GM23338 (cell line): ENCODE data around the gene MAP2K6. TPM values are rescaled to one million over a fixed set of nuclear protein-coding genes. Genes with fewer than 3 reads are reported as not detected.

Experiments
- ATAC-seq: fragments of 200-7000 bp; cut with Tn5 transposase; 3 replicates; pipeline ENCODE4 v1.9.1; 2020
- DNase-seq: peaks from one replicate; pipeline ENCODE4 v3.0.0-alpha.2; 2015; ENCODE audit warnings: low spot score
- H2AFZ ChIP-seq: fragments of 200-600 bp; sonication (generic); 2 replicates; pipeline ENCODE4 v1.8.0; 2016; ENCODE audit warnings: antibody characterized with exemption, mild to moderate bottlenecking, moderate library complexity
- H3F3A ChIP-seq: fragments of 200-600 bp; sonication (generic); replicated peaks from 2 replicates; pipeline ENCODE4 v1.8.0; 2017; ENCODE audit warnings: antibody characterized with exemption, mixed run types, low read depth
- H3K27ac ChIP-seq: fragments of 200-600 bp; sonication (generic); 2 replicates; pipeline ENCODE4 v1.6.1; 2016; ENCODE audit warnings: low read depth
- H3K27me3 ChIP-seq: fragments of 200-600 bp; sonication (generic); 2 replicates; pipeline ENCODE4 v1.8.0; 2016; ENCODE audit warnings: mild to moderate bottlenecking, mixed run types, moderate library complexity; ENCODE audit not compliant: insufficient read depth
- H3K36me3 ChIP-seq: fragments of 200-600 bp; sonication (generic); 2 replicates; pipeline ENCODE4 v1.8.0; 2016; ENCODE audit warnings: mild to moderate bottlenecking; ENCODE audit not compliant: insufficient read depth
- H3K4me1 ChIP-seq: fragments of 200-600 bp; sonication (generic); 2 replicates; pipeline ENCODE4 v1.8.0; 2016; ENCODE audit warnings: mild to moderate bottlenecking, moderate library complexity; ENCODE audit not compliant: insufficient read depth
- H3K4me2 ChIP-seq: fragments of 200-600 bp; sonication (generic); 2 replicates; pipeline ENCODE4 v1.7.1; 2017; ENCODE audit warnings: mixed run types
- H3K4me3 ChIP-seq: fragments of 200-600 bp; sonication (generic); 2 replicates; pipeline ENCODE4 v1.6.1; 2016; ENCODE audit warnings: mixed run types
- H3K79me2 ChIP-seq: fragments of 200-600 bp; sonication (generic); replicated peaks from 2 replicates; pipeline ENCODE4 v1.8.0; 2017; ENCODE audit warnings: mild to moderate bottlenecking; ENCODE audit not compliant: insufficient read depth
- H3K9me2 ChIP-seq: fragments of 200-600 bp; sonication (generic); 2 replicates; pipeline ENCODE4 v1.8.0; 2017; ENCODE audit not compliant: insufficient read depth
- H4K20me1 ChIP-seq: fragments of 200-600 bp; sonication (generic); replicated peaks from 2 replicates; pipeline ENCODE4 v1.8.0; 2017; ENCODE audit warnings: mild to moderate bottlenecking; ENCODE audit not compliant: insufficient read depth
- H3K27ac Mint-ChIP-seq: 2 replicates; pipeline ENCODE4 v1.8.0; 2020; ENCODE audit warnings: inconsistent platforms, mild to moderate bottlenecking, moderate library complexity, mixed read lengths
- H3K27me3 Mint-ChIP-seq: 3 replicates; pipeline ENCODE4 v1.8.0; 2022; ENCODE audit warnings: low read depth, mild to moderate bottlenecking, moderate library complexity, mixed read lengths, inconsistent platforms; ENCODE audit not compliant: insufficient read depth, poor library complexity
- H3K36me3 Mint-ChIP-seq: 3 replicates; pipeline ENCODE4 v1.8.0; 2021; ENCODE audit warnings: low read depth, mild to moderate bottlenecking, inconsistent platforms, moderate library complexity, mixed read lengths
- H3K4me1 Mint-ChIP-seq: 3 replicates; pipeline ENCODE4 v1.8.0; 2020; ENCODE audit warnings: mild to moderate bottlenecking, inconsistent platforms, mixed read lengths
- H3K4me3 Mint-ChIP-seq: 3 replicates; pipeline ENCODE4 v1.8.0; 2021; ENCODE audit warnings: moderate library complexity, mild to moderate bottlenecking, inconsistent platforms, mixed read lengths
- H3K9me3 Mint-ChIP-seq: 3 replicates; pipeline ENCODE4 v1.8.0; 2020; ENCODE audit warnings: moderate library complexity, mild to moderate bottlenecking, inconsistent platforms, mixed read lengths
- CREB1 ChIP-seq: fragments of 250-450 bp; sonication (Bioruptor Pico); IDR thresholded peaks from 2 replicates; pipeline ENCODE4 v1.5.0; 2020; ENCODE audit warnings: low read depth, mild to moderate bottlenecking, moderate library complexity
- CTCF ChIP-seq, 2 experiments: fragments of 200-600 bp in 1 of 2; sonication (generic) in 1 of 2; conservative IDR thresholded peaks; 2 replicates each; pipeline versions ENCODE4 v1.5.1 to v1.6.1; 2016 to 2017; ENCODE audit warnings: antibody characterized with exemption in 2 of 2, low read depth in 2 of 2, mild to moderate bottlenecking in 2 of 2, moderate library complexity in 1 of 2
- ETS1 ChIP-seq: IDR thresholded peaks from 2 replicates; pipeline ENCODE4 v1.6.1; 2016; ENCODE audit warnings: antibody characterized with exemption
- EZH2 ChIP-seq: fragments of 200-600 bp; sonication (generic); IDR thresholded peaks from one replicate; pipeline ENCODE4 v1.8.0; 2017; ENCODE audit warnings: antibody characterized with exemption, mild to moderate bottlenecking, low read depth; ENCODE audit not compliant: unreplicated experiment
- EZH2phosphoT487 ChIP-seq: fragments of 200-600 bp; sonication (generic); IDR thresholded peaks from one replicate; pipeline ENCODE4 v1.8.1; 2018; ENCODE audit warnings: antibody characterized with exemption; ENCODE audit not compliant: unreplicated experiment
- JUNB ChIP-seq: IDR thresholded peaks from one replicate; pipeline ENCODE4 v1.6.1; 2016; ENCODE audit warnings: antibody characterized with exemption; ENCODE audit not compliant: unreplicated experiment
- NANOG ChIP-seq: IDR thresholded peaks from 2 replicates; pipeline ENCODE4 v1.6.1; 2016; ENCODE audit warnings: antibody characterized with exemption, borderline replicate concordance
- POLR2AphosphoS5 ChIP-seq: IDR thresholded peaks from 2 replicates; pipeline ENCODE4 v1.6.1; 2016; ENCODE audit warnings: antibody characterized with exemption, low read depth
- REST ChIP-seq: IDR thresholded peaks from one replicate; pipeline ENCODE4 v1.6.1; 2018; ENCODE audit warnings: antibody characterized with exemption; ENCODE audit not compliant: unreplicated experiment
- STAT1 ChIP-seq: IDR thresholded peaks from one replicate; pipeline ENCODE4 v1.6.1; 2016; ENCODE audit warnings: antibody characterized with exemption; ENCODE audit not compliant: unreplicated experiment
- ZNF114 ChIP-seq: fragments of 250-450 bp; sonication (Bioruptor Pico); IDR thresholded peaks from 2 replicates; pipeline ENCODE4 v1.5.0; 2020; ENCODE audit warnings: mild to moderate bottlenecking, moderate library complexity
- ZNF331 ChIP-seq: fragments of 250-450 bp; sonication (Bioruptor Pico); IDR thresholded peaks from 2 replicates; pipeline ENCODE4 v1.5.0; 2020; ENCODE audit warnings: low read depth, mild to moderate bottlenecking, moderate library complexity
- ZNF462 ChIP-seq: fragments of 250-450 bp; sonication (Bioruptor Pico); IDR thresholded peaks from 2 replicates; pipeline ENCODE4 v1.5.0; 2020; ENCODE audit warnings: mild to moderate bottlenecking, moderate library complexity
- polyA plus RNA-seq: library from polyadenylated mRNA; unstranded; fragments of >200 nt; fragmentation: Nextera tagmentation; extraction: Ambion mirVana; gene quantifications from 2 replicates; pipeline ENCODE4 v1.2.1, GENCODE V29; 2016
- total RNA-seq: library from RNA; depleted of rRNA; stranded (reverse); fragments of >200 nt; shearing (Covaris generic); gene quantifications from 2 replicates; pipeline ENCODE4 v1.2.3, GENCODE V29; 2014

The MAP2K6 gene
- total and polyA plus RNA-seq, 2 experiments from 2014 or later = 26.3 to 31.1 TPM

DNA sequence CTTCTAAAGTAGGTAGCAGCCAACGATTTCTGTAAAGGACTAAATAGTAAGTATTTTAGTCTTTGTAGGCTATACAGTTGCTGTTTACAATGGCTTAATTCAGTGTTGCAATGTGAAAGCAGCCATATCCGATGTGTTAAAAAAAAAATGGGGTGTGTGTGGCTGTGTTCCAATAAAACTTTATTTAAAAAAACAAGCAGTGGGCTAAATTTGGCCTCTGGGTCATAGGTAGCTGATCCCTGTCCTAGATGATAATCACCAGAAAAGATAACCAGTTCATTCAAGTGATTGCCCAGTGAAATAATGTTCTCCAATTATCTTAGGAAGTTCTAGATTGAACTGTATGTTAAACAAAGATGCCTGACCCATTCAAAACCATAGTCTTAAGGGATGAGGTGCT lies 124.3 kb downstream of the MAP2K6 start:
- Mint-ChIP-seq H3K27ac (no peak overlapping the region), H3K9me3 (no peaks in the 10 kb centered on the region), H3K4me1 (peaks cover 8% of the 10 kb centered on the region), H3K36me3 (peaks cover 24% of the 10 kb centered on the region; the same call in 2 of the 3 replicates), H3K4me3 (no peak overlapping the region), H3K27me3 (no peaks in the 10 kb centered on the region)
- H3K36me3 ChIP-seq = peaks cover 5% of the 10 kb centered on the region
- no peaks in the 10 kb centered on the region for H3F3A ChIP-seq
- peaks cover 5% of the 10 kb centered on the region; the same call in 1 of the 2 replicates for H3K4me1 ChIP-seq
- no peaks in the 10 kb centered on the region for H3K27me3 ChIP-seq
- TF ChIP-seq ZNF331 = no peak
- no peak for TF ChIP-seq ETS1
- no peak for TF ChIP-seq CTCF (conservative IDR thresholded peaks at IDR 0.05; ENCODE audit: low read depth in 2 of 2)
- no peak for TF ChIP-seq EZH2phosphoT487
- no peak for TF ChIP-seq CREB1 (CRISPR knock-in tag)
- TF ChIP-seq ZNF114 = no peak
- no peak for TF ChIP-seq ZNF462 (CRISPR knock-in tag)
- TF ChIP-seq NANOG = no peak
- TF ChIP-seq POLR2AphosphoS5 = no peak
- no peak for TF ChIP-seq REST
- TF ChIP-seq JUNB = no peak
- TF ChIP-seq EZH2 = no peak
- TF ChIP-seq STAT1 = no peak
- no peak overlapping the region for H3K27ac ChIP-seq
- H3K4me3 ChIP-seq = no peak overlapping the region
- H2AFZ ChIP-seq = no peak overlapping the region
- H3K9me2 ChIP-seq = no peaks in the 10 kb centered on the region
- no peak for DNase-seq
- no peaks in the 10 kb centered on the region for H4K20me1 ChIP-seq
- no peaks in the 10 kb centered on the region for H3K79me2 ChIP-seq
- no peak for ATAC-seq
- H3K4me2 ChIP-seq = no peak overlapping the region
